H9 (cell line): ENCODE measurements around the gene LPP. TPM values are rescaled to one million over a fixed set of nuclear protein-coding genes. Genes with fewer than 3 reads are reported as not detected.

Experiments used
- DNase-seq: peaks from one replicate; pipeline ENCODE4 v3.0.0-alpha.2; 2017
- H2AFZ ChIP-seq: one replicate; pipeline ENCODE4 v1.6.1; 2013; ENCODE audit warnings: mild to moderate bottlenecking, low read length, control low read depth, moderate library complexity
- H2AK5ac ChIP-seq: 2 replicates; pipeline ENCODE4 v1.6.1; 2013; ENCODE audit warnings: low read length, control low read depth, mixed read lengths; ENCODE audit not compliant: insufficient read length
- H2BK120ac ChIP-seq: one replicate; pipeline ENCODE4 v1.6.1; 2013; ENCODE audit warnings: low read depth, mild to moderate bottlenecking, low read length, control low read depth, inconsistent platforms; ENCODE audit not compliant: poor library complexity, severe bottlenecking
- H2BK12ac ChIP-seq: 2 replicates; pipeline ENCODE4 v1.6.1; 2013; ENCODE audit warnings: low read length, control low read depth, mixed read lengths, low read depth; ENCODE audit not compliant: insufficient read length
- H2BK15ac ChIP-seq: 2 replicates; pipeline ENCODE4 v1.6.1; 2013; ENCODE audit warnings: low read depth, low read length, control low read depth
- H2BK20ac ChIP-seq: one replicate; pipeline ENCODE4 v1.6.1; 2013; ENCODE audit warnings: low read depth, mild to moderate bottlenecking, low read length, control low read depth, inconsistent platforms; ENCODE audit not compliant: poor library complexity, severe bottlenecking
- H2BK5ac ChIP-seq: 2 replicates; pipeline ENCODE4 v1.6.1; 2013; ENCODE audit warnings: low read length, control low read depth, mixed read lengths; ENCODE audit not compliant: insufficient read length
- H3K14ac ChIP-seq: 2 replicates; pipeline ENCODE4 v1.6.1; 2013; ENCODE audit warnings: low read length, control low read depth; ENCODE audit not compliant: insufficient read depth
- H3K18ac ChIP-seq: 2 replicates; pipeline ENCODE4 v1.6.1; 2013; ENCODE audit warnings: low read depth, mild to moderate bottlenecking, mixed read lengths, low read length, control low read depth; ENCODE audit not compliant: insufficient read length
- H3K23ac ChIP-seq: 2 replicates; pipeline ENCODE4 v1.6.1; 2013; ENCODE audit warnings: low read length, control low read depth, mixed read lengths, low read depth; ENCODE audit not compliant: insufficient read length
- H3K23me2 ChIP-seq: 2 replicates; pipeline ENCODE4 v1.6.1; 2013; ENCODE audit warnings: low read depth, mild to moderate bottlenecking, mixed read lengths, low read length, control low read depth; ENCODE audit not compliant: insufficient read length, poor library complexity, severe bottlenecking
- H3K27ac ChIP-seq: 2 replicates; pipeline ENCODE4 v1.5.1; 2013; ENCODE audit warnings: low read length, control low read depth, mixed read lengths, low read depth; ENCODE audit not compliant: insufficient read length
- H3K27me3 ChIP-seq: 2 replicates; pipeline ENCODE4 v1.6.1; 2013; ENCODE audit warnings: low read length, control low read depth, inconsistent platforms; ENCODE audit not compliant: insufficient read depth
- H3K4ac ChIP-seq: 2 replicates; pipeline ENCODE4 v1.6.1; 2013; ENCODE audit warnings: low read depth, mild to moderate bottlenecking, control low read depth, inconsistent platforms, low read length, moderate library complexity
- H3K4me1 ChIP-seq: 2 replicates; pipeline ENCODE4 v1.6.1; 2013; ENCODE audit warnings: low read length, control low read depth, inconsistent platforms; ENCODE audit not compliant: insufficient read depth
- H3K4me2 ChIP-seq: 2 replicates; pipeline ENCODE4 v1.6.1; 2013; ENCODE audit warnings: low read length, control low read depth, mixed read lengths; ENCODE audit not compliant: insufficient read length, insufficient read depth
- H3K56ac ChIP-seq: 2 replicates; pipeline ENCODE4 v1.6.1; 2013; ENCODE audit warnings: low read depth, mild to moderate bottlenecking, mixed read lengths, low read length, control low read depth; ENCODE audit not compliant: insufficient read length
- H3K79me1 ChIP-seq: 2 replicates; pipeline ENCODE4 v1.6.1; 2013; ENCODE audit warnings: low read depth, mild to moderate bottlenecking, moderate library complexity, low read length, control low read depth, inconsistent platforms; ENCODE audit not compliant: insufficient read depth, poor library complexity, severe bottlenecking
- H3K79me2 ChIP-seq: 2 replicates; pipeline ENCODE4 v1.6.1; 2013; ENCODE audit warnings: low read length, control low read depth, inconsistent platforms; ENCODE audit not compliant: insufficient read depth
- H3K9ac ChIP-seq: 2 replicates; pipeline ENCODE4 v1.6.1; 2013; ENCODE audit warnings: low read length, control low read depth, mixed read lengths; ENCODE audit not compliant: insufficient read length; ENCODE audit errors: extremely low read depth
- H3K9me3 ChIP-seq: one replicate; pipeline ENCODE4 v1.6.1; 2013; ENCODE audit warnings: low read depth, low read length, inconsistent platforms; ENCODE audit not compliant: control insufficient read depth
- H3T11ph ChIP-seq: one replicate; pipeline ENCODE4 v1.6.1; 2013; ENCODE audit warnings: mild to moderate bottlenecking, low read length, control low read depth, inconsistent platforms
- H4K20me1 ChIP-seq: one replicate; pipeline ENCODE4 v1.6.1; 2013; ENCODE audit not compliant: control insufficient read depth, insufficient read length, insufficient read depth
- H4K5ac ChIP-seq: 2 replicates; pipeline ENCODE4 v1.6.1; 2013; ENCODE audit warnings: low read depth, mild to moderate bottlenecking, mixed read lengths, low read length, control low read depth; ENCODE audit not compliant: insufficient read length
- H4K8ac ChIP-seq: replicated peaks from 2 replicates; pipeline ENCODE4 v1.6.1; 2013; ENCODE audit warnings: low read length, control low read depth, mixed read lengths, low read depth; ENCODE audit not compliant: insufficient read length
- H4K91ac ChIP-seq: 2 replicates; pipeline ENCODE4 v1.6.1; 2013; ENCODE audit warnings: low read depth, mild to moderate bottlenecking, moderate library complexity, mixed read lengths, low read length, control low read depth; ENCODE audit not compliant: insufficient read length
- H3K27ac Mint-ChIP-seq, 3 experiments: 2 replicates in 2 of 3; 3 replicates in 1 of 3; pipeline ENCODE4 v1.8.0; 2020 to 2021; ENCODE audit warnings: mixed read lengths in 3 of 3, mild to moderate bottlenecking in 1 of 3, moderate library complexity in 1 of 3
- H3K27me3 Mint-ChIP-seq: 2 replicates; pipeline ENCODE4 v1.8.0; 2021; ENCODE audit warnings: low read depth, mild to moderate bottlenecking, moderate library complexity, mixed read lengths
- H3K36me3 Mint-ChIP-seq, 3 experiments: 2 replicates in 2 of 3; 3 replicates in 1 of 3; pipeline ENCODE4 v1.8.0; 2020 to 2021; ENCODE audit warnings: low read depth in 3 of 3, mixed read lengths in 3 of 3; ENCODE audit not compliant: insufficient read depth in 1 of 3
- H3K4me1 Mint-ChIP-seq, 2 experiments: 2 replicates each; pipeline ENCODE4 v1.8.0; 2020; ENCODE audit warnings: mixed read lengths in 2 of 2
- H3K4me3 Mint-ChIP-seq, 2 experiments: 2 replicates in 1 of 2; 3 replicates in 1 of 2; pipeline ENCODE4 v1.8.0; 2020 to 2021; ENCODE audit warnings: mild to moderate bottlenecking in 2 of 2, mixed read lengths in 2 of 2, moderate library complexity in 1 of 2
- H3K9me3 Mint-ChIP-seq, 2 experiments: 2 replicates in 1 of 2; 3 replicates in 1 of 2; pipeline ENCODE4 v1.8.0; 2020; ENCODE audit warnings: mild to moderate bottlenecking in 2 of 2, mixed read lengths in 2 of 2, moderate library complexity in 1 of 2
- CTCF ChIP-seq: fragments of 200-600 bp; sonication (generic); conservative IDR thresholded peaks from 3 replicates; pipeline ENCODE4 v1.8.0; 2021; ENCODE audit warnings: antibody characterized with exemption, mild to moderate bottlenecking
- WGBS: extraction: QIAGEN DNeasy Blood & Tissue Kit; methylation state at CpG from one replicate; pipeline ENCODE4 v1.1.7; 2013; ENCODE audit warnings: missing lambda C conversion rate, low lambda C conversion rate, mixed read lengths; ENCODE audit not compliant: insufficient read length; ENCODE audit errors: extremely low coverage; 5-methylcytosine and 5-hydroxymethylcytosine counted together
- total RNA-seq: library from RNA; stranded (reverse); gene quantifications from 2 replicates; pipeline ENCODE4 v1.2.1, GENCODE V29; 2021

LPP gene
- total RNA-seq, 1 experiment from 2014 or later: 64.6 TPM

GRCh38 chr3:188106006-188106405 lies 48.0 kb upstream of the LPP start:
- no CpG with 5 or more reads among the region's 1 CpG for WGBS
- Histone ChIP-seq H3K23ac (no peak overlapping the region), H3K23me2 (no peaks in the 10 kb centered on the region), H4K91ac (no peak overlapping the region), H3K79me1 (no peaks in the 10 kb centered on the region), H3K18ac (no peak overlapping the region), H4K8ac (no peak overlapping the region), H2BK20ac (no peak overlapping the region), H3T11ph (no peak overlapping the region), H3K4ac (no peak overlapping the region), H2AK5ac (no peak overlapping the region), H3K4me2 (no peak overlapping the region), H2BK5ac (no peak overlapping the region), H3K27me3 (no peaks in the 10 kb centered on the region), H3K4me1 (no peaks in the 10 kb centered on the region; the same call in 1 of the 2 replicates), H4K20me1 (no peaks in the 10 kb centered on the region), H2BK12ac (no peak overlapping the region), H2AFZ (no peak overlapping the region), H3K27ac (no peak overlapping the region), H3K56ac (no peak overlapping the region), H3K14ac (no peak overlapping the region), H2BK120ac (no peak overlapping the region), H2BK15ac (no peak overlapping the region), H3K9ac (no peak overlapping the region), H3K9me3 (no peaks in the 10 kb centered on the region), H3K79me2 (no peaks in the 10 kb centered on the region), H4K5ac (no peak overlapping the region)
- no peak for TF ChIP-seq CTCF
- DNase-seq: no peak
- Mint-ChIP-seq H3K9me3 (no peaks in the 10 kb centered on the region), H3K36me3 (no peaks in the 10 kb centered on the region), H3K4me1 (peaks cover 15 to 17% of the 10 kb centered on the region in 2 experiments), H3K27ac (no peak overlapping the region), H3K27me3 (peaks cover 4% of the 10 kb centered on the region), H3K4me3 (no peak overlapping the region)
